Neural cell (in vitro differentiated cells): ENCODE results near the gene RPS6KA5.

Experiments
- CTCF ChIP-seq: fragments of 450-650 bp; IDR thresholded peaks from 2 replicates; pipeline ENCODE4 v1.5.1; 2014; ENCODE audit warnings: antibody characterized with exemption, mild to moderate bottlenecking, moderate library complexity; ENCODE audit not compliant: poor library complexity, severe bottlenecking
- EZH2 ChIP-seq: fragments of 200-600, 300-800 bp; shearing (Covaris generic), sonication (generic); IDR thresholded peaks from 2 replicates; pipeline ENCODE4 v1.6.1; 2014; ENCODE audit warnings: antibody characterized with exemption, low read length, borderline replicate concordance, mild to moderate bottlenecking; ENCODE audit not compliant: insufficient read depth, poor library complexity, severe bottlenecking
- POLR2AphosphoS5 ChIP-seq: IDR thresholded peaks from 2 replicates; pipeline ENCODE4 v1.6.1; 2012
- REST ChIP-seq: IDR thresholded peaks from 2 replicates; pipeline ENCODE4 v1.6.1; 2012; ENCODE audit warnings: borderline replicate concordance
- SMC3 ChIP-seq: fragments of 450-650 bp; conservative IDR thresholded peaks from 2 replicates; pipeline ENCODE4 v1.6.1; 2014; ENCODE audit warnings: antibody characterized with exemption, mild to moderate bottlenecking, moderate library complexity; ENCODE audit not compliant: poor library complexity

- TF ChIP-seq SMC3 (no peak), REST (no peak), CTCF (no peak), POLR2AphosphoS5 (no peak), EZH2 (no peak)
Measured at GRCh38 chr14:90812109-90812508, 248.3 kb downstream of the RPS6KA5 start.
